SK-N-SH treated with all-trans-retinoic acid at 6 μM for 48 hours (cell line): Measurements from ENCODE around the gene SLU7.

ENCODE experiments used
- CSDC2 ChIP-seq: fragments of 250-450 bp; sonication (Bioruptor Pico); IDR thresholded peaks from 2 replicates; pipeline ENCODE4 v1.5.0; 2020; ENCODE audit warnings: mild to moderate bottlenecking, moderate library complexity
- GLIS3 ChIP-seq: fragments of 250-450 bp; sonication (Bioruptor Pico); IDR thresholded peaks from 2 replicates; pipeline ENCODE4 v1.5.0; 2020; ENCODE audit warnings: mild to moderate bottlenecking, moderate library complexity
- PPARA ChIP-seq: fragments of 250-450 bp; sonication (Bioruptor Pico); IDR thresholded peaks from 2 replicates; pipeline ENCODE4 v1.5.0; 2020; ENCODE audit warnings: mild to moderate bottlenecking, borderline replicate concordance
- RARB ChIP-seq: fragments of 250-450 bp; sonication (Bioruptor Pico); IDR thresholded peaks from 2 replicates; pipeline ENCODE4 v1.8.0; 2021; ENCODE audit warnings: mild to moderate bottlenecking, moderate library complexity
- SNAI2 ChIP-seq: fragments of 250-450 bp; sonication (Bioruptor Pico); IDR thresholded peaks from 2 replicates; pipeline ENCODE4 v1.5.0; 2020; ENCODE audit warnings: mild to moderate bottlenecking, moderate library complexity
- TCF4 ChIP-seq: fragments of 250-450 bp; sonication (Bioruptor Pico); IDR thresholded peaks from 2 replicates; pipeline ENCODE4 v1.8.0; 2021; ENCODE audit warnings: mild to moderate bottlenecking, moderate library complexity, borderline replicate concordance
- ZC3H10 ChIP-seq: fragments of 250-450 bp; sonication (Bioruptor Pico); IDR thresholded peaks from 2 replicates; pipeline ENCODE4 v1.5.1; 2021; ENCODE audit warnings: mild to moderate bottlenecking, moderate library complexity
- TF ChIP-seq, protein P1 (sequence below): fragments of 250-450 bp; sonication (Bioruptor Pico); IDR thresholded peaks from 2 replicates; pipeline ENCODE4 v1.8.0; 2020; ENCODE audit warnings: mild to moderate bottlenecking, moderate library complexity, borderline replicate concordance

DNA sequence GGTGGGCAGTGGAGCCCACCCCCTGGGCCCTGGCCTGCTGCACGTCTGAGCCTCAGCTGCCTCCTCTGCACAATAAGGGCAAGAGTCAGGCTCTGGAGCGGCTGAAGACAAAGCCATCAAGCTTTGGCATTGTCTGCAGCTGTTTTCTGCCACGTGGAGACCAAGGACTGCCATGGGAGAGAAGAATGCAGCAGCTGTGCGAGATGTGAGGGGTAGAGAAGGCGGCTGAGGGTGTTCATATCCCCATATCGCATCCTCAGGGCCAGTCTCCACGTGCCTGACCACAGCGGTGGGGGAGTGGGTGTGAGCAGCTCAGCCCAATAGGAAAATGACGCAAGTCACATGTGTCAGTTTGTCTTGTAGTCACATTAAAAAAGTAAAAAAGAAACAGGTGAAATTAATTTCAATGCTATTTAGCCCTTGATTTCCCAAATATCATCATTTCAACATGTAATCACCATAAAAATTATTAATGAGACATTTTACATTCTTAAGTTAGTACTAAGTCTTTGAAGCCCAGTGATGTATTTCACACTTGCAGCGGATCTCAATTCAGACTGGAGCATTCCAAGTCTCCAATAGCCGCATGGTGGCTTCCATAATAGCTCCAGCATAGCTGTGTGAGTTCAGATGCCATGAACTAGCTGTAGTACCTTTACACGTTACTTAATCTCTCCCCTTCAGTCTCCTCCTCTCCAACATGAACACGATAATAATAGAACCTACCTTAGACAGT, 55.1 kb downstream of the SLU7 start:
- TF ChIP-seq TCF4 (CRISPR knock-in tag) (no peak), RARB (no peak), PPARA (CRISPR knock-in tag) (no peak), CSDC2 (no peak), SNAI2 (no peak), ZC3H10 (CRISPR knock-in tag) (no peak), GLIS3 (CRISPR knock-in tag) (no peak)
- TF ChIP-seq, protein P1, sequence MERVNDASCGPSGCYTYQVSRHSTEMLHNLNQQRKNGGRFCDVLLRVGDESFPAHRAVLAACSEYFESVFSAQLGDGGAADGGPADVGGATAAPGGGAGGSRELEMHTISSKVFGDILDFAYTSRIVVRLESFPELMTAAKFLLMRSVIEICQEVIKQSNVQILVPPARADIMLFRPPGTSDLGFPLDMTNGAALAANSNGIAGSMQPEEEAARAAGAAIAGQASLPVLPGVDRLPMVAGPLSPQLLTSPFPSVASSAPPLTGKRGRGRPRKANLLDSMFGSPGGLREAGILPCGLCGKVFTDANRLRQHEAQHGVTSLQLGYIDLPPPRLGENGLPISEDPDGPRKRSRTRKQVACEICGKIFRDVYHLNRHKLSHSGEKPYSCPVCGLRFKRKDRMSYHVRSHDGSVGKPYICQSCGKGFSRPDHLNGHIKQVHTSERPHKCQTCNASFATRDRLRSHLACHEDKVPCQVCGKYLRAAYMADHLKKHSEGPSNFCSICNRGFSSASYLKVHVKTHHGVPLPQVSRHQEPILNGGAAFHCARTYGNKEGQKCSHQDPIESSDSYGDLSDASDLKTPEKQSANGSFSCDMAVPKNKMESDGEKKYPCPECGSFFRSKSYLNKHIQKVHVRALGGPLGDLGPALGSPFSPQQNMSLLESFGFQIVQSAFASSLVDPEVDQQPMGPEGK (CRISPR knock-in tag) = no peak
